Activated CD4-positive, alpha-beta memory T cell treated with anti-CD3 and anti-CD28 coated beads for 36 hours (primary cell): ENCODE results near the gene CLUH. TPM values are rescaled to one million over a fixed set of nuclear protein-coding genes. Genes with fewer than 3 reads are reported as not detected.

Experiments
- CTCF ChIA-PET: fragments of 350-600 bp; sonication (Branson Sonifier 250); formaldehyde crosslinking; loops from one replicate; lab custom pipeline; 2021; ENCODE audit warnings: antibody characterized with exemption, inconsistent platforms; lab: Charles Lee
- POLR2A ChIA-PET: fragments of 350-600 bp; sonication (Branson Sonifier 250); formaldehyde crosslinking; loops from one replicate; lab custom pipeline; 2021; ENCODE audit warnings: antibody characterized with exemption; lab: Charles Lee
- DNase-seq: peaks from one replicate; pipeline ENCODE4 v3.0.0-alpha.2; 2020
- H3K27ac Mint-ChIP-seq: one replicate; pipeline ENCODE4 v1.8.0; 2021; ENCODE audit warnings: mixed read lengths
- H3K27me3 Mint-ChIP-seq: one replicate; pipeline ENCODE4 v1.8.0; 2021; ENCODE audit warnings: mixed read lengths
- H3K36me3 Mint-ChIP-seq: one replicate; pipeline ENCODE4 v1.8.0; 2021; ENCODE audit warnings: mixed read lengths
- H3K4me1 Mint-ChIP-seq: one replicate; pipeline ENCODE4 v1.8.0; 2021; ENCODE audit warnings: low read depth, mixed read lengths
- H3K4me3 Mint-ChIP-seq: one replicate; pipeline ENCODE4 v1.8.0; 2021; ENCODE audit warnings: mild to moderate bottlenecking, mixed read lengths
- H3K9me3 Mint-ChIP-seq: one replicate; pipeline ENCODE4 v1.8.0; 2021; ENCODE audit warnings: mixed read lengths
- intact Hi-C: fragments of 100-400 bp; cut with micrococcal nuclease; formaldehyde crosslinking; loops from one replicate; pipeline ENCODE4 v1.15.1; 2023
- total RNA-seq, 2 experiments: library from RNA; stranded (reverse); gene quantifications; one replicate each; pipeline ENCODE4 v1.2.3, GENCODE V29; 2021

CLUH gene
- total RNA-seq, 2 experiments from 2014 or later: 78.4 to 80.4 TPM

DNA sequence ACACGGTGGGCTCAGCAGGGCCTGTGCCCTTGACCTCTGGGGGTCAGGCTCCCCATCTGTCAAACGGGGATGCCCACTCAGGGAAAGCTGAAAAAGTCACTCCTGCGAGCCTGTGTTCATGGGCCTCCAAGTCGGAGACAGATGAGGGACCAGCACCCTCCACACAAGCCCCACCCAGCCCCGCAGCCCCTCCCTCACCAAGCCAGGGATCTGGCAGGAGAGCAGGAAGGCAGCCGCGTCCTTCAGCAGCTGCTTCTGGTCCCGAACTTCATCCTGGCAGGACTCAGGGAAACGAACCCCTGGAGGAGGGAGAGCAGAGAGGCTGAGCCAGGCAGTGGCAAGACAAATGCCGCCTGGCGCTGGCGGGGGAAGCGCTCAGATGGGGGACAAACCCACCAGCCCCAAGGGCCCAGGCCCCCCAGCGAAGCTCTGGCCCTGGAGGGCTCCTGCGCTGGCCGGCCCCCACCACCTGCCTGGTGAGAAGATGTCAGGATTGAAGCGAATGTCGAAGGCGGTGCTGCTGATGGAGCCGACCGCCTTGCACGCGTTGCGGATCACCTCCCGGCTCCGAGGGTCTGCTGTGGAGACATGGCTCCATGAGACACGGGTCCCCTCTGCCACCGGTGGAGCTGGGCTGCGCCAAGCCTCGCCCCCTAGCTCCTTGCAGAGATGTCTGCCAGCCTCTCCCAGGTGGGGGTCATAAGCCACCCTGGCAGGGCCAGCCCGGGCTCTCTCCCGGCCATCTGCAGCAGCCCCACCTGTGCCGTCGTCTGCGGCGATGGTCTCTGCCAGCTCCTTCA is 15.4 kb downstream of the CLUH start:
- Mint-ChIP-seq H3K27me3 (no peaks in the 10 kb centered on the region), H3K36me3 (peaks cover 4% of the 10 kb centered on the region)

GRCh38 chr17:2695243-2695960 is 16.2 kb downstream of the CLUH start:
- no peak overlapping the region for H3K27ac Mint-ChIP-seq
- H3K36me3 Mint-ChIP-seq: peaks cover 4% of the 10 kb centered on the region
- H3K27me3 Mint-ChIP-seq: no peaks in the 10 kb centered on the region
- no peaks in the 10 kb centered on the region for H3K9me3 Mint-ChIP-seq
- no peak for DNase-seq
- CTCF ChIA-PET: no interaction called here
- no peak overlapping the region for H3K4me3 Mint-ChIP-seq
- no peaks in the 10 kb centered on the region for H3K4me1 Mint-ChIP-seq
- POLR2A ChIA-PET: interaction anchor here (0.7 kb wide), 1 partner anchor 9 kb away, joined by 3 read pairs; no protein-coding TSS in a partner anchor
- intact Hi-C loops: no loop called here

More for the DNA sequence above, 15.4 kb downstream of the CLUH start:
- no peak for DNase-seq
- no peak overlapping the region for H3K27ac Mint-ChIP-seq
- no peaks in the 10 kb centered on the region for H3K9me3 Mint-ChIP-seq
- no peaks in the 10 kb centered on the region for H3K4me1 Mint-ChIP-seq
- ChIA-PET POLR2A (interaction anchor here (0.7 kb wide), 1 partner anchor 9 kb away, joined by 3 read pairs; no protein-coding TSS in a partner anchor), CTCF (no interaction called here)
- no peak overlapping the region for H3K4me3 Mint-ChIP-seq
- intact Hi-C loops: no loop called here

DNA sequence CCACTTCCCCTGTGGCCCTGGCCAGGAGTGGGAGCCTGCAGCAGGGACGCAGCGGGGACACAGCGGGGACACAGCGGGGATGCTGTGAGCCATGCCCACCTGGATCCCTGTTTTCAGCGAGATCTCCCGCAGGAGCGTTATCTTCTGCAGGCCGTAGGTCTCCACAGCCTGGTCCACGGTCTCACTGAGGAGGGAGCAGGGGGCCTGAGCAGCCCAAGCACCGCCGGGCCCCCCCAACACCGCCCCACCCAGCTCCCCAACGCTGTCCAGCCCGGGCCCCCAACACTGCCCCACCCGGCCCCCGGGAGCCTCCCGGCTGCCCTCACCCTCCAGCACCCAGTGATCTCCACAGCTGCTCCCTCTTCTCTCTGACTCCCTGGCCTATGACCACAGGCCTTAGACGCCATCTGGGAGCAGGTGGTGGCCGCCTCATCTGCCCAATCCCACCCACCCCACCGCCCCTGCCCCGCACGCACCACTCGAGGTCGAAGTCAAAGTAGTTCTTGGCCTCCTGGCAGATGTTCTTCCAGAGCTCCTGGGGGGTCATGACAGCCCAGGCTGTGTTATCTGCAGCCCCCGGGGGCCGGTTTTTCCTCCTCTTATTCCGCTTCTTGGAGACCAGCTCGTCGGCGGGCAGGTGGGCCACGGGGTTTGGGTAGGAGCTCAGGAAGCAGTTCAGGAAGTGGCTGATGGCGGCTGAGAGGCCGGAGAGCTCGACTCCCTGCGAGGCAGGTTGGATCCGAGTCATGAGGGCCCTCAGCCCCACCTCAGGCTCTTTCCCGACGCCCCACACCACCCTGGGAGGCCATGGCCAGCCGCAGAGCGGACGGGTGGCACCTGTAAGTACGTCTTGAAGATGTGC is 17.0 kb downstream of the CLUH start:
- Mint-ChIP-seq H3K27ac (no peak overlapping the region), H3K4me3 (no peak overlapping the region), H3K9me3 (no peaks in the 10 kb centered on the region), H3K27me3 (no peaks in the 10 kb centered on the region), H3K4me1 (no peaks in the 10 kb centered on the region), H3K36me3 (peaks cover 4% of the 10 kb centered on the region)
- CTCF ChIA-PET: no interaction called here
- intact Hi-C loops: no loop called here
- POLR2A ChIA-PET: no interaction called here
- no peak for DNase-seq

GRCh38 chr17:2693561-2694380 is 17.8 kb downstream of the CLUH start:
- Mint-ChIP-seq H3K36me3 (peaks cover 4% of the 10 kb centered on the region), H3K4me3 (no peak overlapping the region), H3K4me1 (peaks cover 5% of the 10 kb centered on the region), H3K27ac (no peak overlapping the region), H3K9me3 (no peaks in the 10 kb centered on the region), H3K27me3 (no peaks in the 10 kb centered on the region)
- intact Hi-C loops: no loop called here
- CTCF ChIA-PET: no interaction called here
- POLR2A ChIA-PET: no interaction called here
- DNase-seq: no peak

- POLR2A ChIA-PET: no interaction called here
Measured at GRCh38 chr17:2692781-2693135, 18.8 kb downstream of the CLUH start.

DNA sequence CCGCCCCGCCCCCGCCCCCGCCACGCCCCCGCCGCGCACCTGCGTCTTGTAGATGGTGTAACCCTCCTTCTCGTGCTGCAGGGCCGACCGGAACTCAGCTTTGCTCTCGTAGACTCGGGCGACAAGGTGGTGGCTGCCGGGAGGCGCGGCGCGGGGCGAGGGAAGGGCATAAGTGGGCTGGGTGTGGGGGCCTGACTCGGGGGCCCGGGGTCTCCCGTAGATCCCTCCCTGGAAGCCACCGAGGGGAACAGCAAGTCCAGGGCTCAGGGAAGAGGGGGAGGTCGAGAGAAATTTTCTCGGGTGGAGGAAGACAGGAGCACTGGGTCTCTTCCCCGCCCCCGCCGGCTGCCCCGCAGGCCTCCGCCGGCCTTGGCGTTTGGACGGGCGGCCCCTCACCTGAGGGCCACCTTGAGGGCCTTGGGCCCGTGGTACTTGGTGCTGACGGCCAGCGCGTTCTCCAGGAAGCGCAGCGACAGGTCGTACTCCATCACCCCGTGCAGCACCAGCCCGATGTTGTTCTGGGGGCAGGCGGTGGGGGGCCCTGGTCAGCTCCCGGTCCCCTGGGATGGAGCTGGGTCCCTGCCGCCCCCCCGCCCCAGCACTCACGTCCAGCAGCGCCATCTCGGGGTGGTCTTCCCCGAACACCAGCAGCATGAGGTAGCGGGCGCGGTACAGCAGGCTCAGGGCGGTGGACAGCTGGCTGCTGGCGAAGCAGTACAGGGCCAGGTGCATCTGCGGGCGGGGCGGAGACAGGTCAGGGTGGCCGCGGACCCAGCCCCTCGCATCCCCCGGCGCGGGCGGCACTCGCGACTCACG is 19.4 kb downstream of the CLUH start:
- CTCF ChIA-PET: no interaction called here
- H3K36me3 Mint-ChIP-seq: peaks cover 3% of the 10 kb centered on the region

More at GRCh38 chr17:2692781-2693135, 18.8 kb downstream of the CLUH start:
- Mint-ChIP-seq H3K4me1 (peaks cover 5% of the 10 kb centered on the region), H3K27ac (no peak overlapping the region), H3K9me3 (no peaks in the 10 kb centered on the region), H3K4me3 (no peak overlapping the region), H3K36me3 (peaks cover 3% of the 10 kb centered on the region), H3K27me3 (no peaks in the 10 kb centered on the region)
- intact Hi-C loops: no loop called here
- CTCF ChIA-PET: no interaction called here
- no peak for DNase-seq

DNA sequence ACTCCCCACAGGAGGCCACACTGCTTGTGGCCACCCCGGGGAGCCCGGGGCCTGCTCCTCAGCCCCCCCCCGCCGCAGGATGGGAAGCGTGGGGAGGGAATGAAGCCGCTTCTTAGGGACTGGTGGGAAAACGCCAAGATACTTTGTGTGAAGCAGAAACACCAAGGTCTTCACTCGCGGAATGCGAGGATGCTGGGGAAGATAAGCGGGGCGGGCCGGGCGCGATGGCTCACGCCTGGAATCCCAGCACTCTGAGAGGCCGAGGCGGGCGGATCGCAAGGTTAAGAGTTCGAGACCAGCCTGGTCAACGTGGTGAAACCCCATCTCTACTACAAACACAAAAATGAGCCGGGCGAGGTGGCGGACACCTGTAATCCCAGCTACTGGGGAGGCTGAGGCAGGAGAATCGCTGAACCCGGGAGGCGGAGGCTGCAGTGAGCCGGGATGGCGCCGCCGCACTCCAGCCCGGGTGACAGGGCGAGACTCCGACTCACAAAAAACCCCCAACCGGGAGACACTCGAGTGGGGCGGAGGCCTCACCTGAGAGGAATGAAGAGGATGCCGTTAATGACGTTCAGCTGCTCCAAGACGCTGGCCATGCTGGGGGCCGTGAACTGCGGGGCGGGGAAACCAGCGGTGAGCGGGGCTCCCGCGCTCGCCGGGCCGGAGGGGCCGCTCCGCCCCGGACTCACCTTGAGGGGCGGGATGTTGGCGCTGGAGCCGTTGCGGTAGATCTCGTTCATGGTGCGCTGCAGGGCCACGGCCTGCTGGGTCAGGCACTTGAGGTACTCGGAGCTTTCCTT is 20.3 kb downstream of the CLUH start:
- peak; percentile 8 for DNase-seq
- peaks cover 3% of the 10 kb centered on the region for H3K36me3 Mint-ChIP-seq
- POLR2A ChIA-PET: no interaction called here
- no peak overlapping the region for H3K4me3 Mint-ChIP-seq
- intact Hi-C loops: no loop called here
- CTCF ChIA-PET: no interaction called here
- H3K9me3 Mint-ChIP-seq: no peaks in the 10 kb centered on the region
- H3K27ac Mint-ChIP-seq: no peak overlapping the region
- no peaks in the 10 kb centered on the region for H3K27me3 Mint-ChIP-seq
- H3K4me1 Mint-ChIP-seq: peaks cover 5% of the 10 kb centered on the region

More for the DNA sequence above, 19.4 kb downstream of the CLUH start:
- Mint-ChIP-seq H3K9me3 (no peaks in the 10 kb centered on the region), H3K4me1 (peaks cover 5% of the 10 kb centered on the region), H3K4me3 (no peak overlapping the region), H3K27me3 (no peaks in the 10 kb centered on the region), H3K27ac (no peak overlapping the region)
- POLR2A ChIA-PET: no interaction called here
- intact Hi-C loops: no loop called here
- DNase-seq: no peak

DNA sequence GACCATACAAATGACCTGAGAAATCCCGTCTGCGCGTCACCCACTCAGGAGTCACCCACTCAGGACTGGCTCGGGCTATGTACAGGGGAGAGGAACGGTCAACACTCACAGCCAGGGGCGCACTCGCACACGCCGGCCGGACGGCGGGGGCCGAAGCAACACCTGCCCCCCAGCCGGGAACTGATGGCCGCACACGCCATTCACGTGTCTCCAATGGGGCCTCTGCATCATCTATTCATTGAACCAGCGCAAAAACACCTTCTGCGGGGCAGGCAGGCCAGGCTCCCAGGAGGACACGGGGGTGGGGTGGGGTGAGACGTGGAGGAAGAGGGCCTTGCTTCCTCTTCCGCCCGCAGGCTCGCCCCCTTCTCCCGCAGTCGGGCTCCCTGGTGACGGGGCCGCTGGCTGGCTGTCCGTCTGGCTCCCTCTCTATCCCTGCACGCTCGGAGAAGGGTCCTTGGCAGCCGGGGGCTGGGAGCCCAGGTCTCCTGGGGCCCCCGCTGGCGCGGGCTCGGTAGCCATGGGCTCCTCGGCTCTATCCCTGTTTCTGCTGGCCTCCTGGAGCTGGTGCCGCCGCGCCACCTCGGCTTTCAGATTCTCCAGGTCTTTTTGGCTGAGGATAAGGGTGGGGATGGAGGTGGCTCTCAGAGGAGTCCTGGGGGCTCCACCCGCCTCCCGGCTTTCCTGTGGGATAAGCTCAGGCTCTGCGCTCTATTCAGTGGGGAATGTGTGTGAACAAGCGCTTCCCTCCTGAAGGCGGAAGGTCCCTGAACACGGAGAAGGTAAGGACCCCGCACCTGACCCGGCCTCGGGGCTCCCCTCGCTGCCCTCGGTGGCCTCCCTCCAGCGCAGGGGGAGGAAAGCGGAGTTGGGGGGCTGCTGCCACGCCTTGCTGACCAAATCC is 21.1 kb downstream of the CLUH start:
- H3K36me3 Mint-ChIP-seq: peaks cover 3% of the 10 kb centered on the region
- DNase-seq: peak; percentile 7
- peaks cover 5% of the 10 kb centered on the region for H3K4me1 Mint-ChIP-seq
- H3K27me3 Mint-ChIP-seq: no peaks in the 10 kb centered on the region
- ChIA-PET POLR2A (no interaction called here), CTCF (no interaction called here)
- no peaks in the 10 kb centered on the region for H3K9me3 Mint-ChIP-seq
- H3K4me3 Mint-ChIP-seq: no peak overlapping the region
- no peak overlapping the region for H3K27ac Mint-ChIP-seq
- intact Hi-C loops: no loop called here

DNA sequence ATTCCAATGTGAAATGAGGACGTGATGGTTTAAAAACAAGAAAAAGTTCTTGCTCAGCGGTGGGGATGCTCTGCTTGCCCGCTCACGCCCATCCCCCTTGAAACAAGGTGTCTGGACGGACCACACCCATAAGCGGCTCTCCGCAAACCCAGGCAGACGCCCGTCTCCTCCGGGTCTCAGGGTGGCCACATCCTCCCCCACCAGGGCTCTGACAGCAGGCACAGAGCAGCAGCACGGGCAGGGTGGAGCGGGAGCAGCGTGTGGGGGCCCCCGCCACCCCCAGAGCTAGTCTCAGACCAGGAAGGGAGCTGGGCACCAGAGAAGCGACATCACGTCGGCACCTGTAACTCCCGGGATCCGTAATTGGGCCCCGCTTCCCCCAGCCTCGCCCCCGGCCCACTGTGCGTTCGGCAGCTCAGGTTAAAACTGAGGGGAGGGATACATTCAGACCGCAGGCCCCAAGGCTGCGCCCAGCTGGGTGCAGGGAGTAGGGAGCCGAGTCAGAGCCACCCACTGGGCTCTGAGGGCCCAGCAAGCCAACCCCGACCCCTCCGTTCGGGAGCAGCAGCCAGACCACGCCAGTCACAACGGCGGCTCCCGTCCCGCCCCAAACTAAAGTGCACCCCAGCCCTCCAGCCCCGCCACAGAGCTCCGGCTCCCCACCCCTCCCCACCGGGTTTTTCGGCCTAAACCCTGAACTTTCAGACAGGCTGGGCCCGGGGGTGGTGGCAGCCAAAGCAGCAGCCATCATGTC is 22.0 kb downstream of the CLUH start:
- H3K27me3 Mint-ChIP-seq: no peaks in the 10 kb centered on the region
- POLR2A ChIA-PET: no interaction called here
- CTCF ChIA-PET: no interaction called here

More for the DNA sequence above, 22.0 kb downstream of the CLUH start:
- Mint-ChIP-seq H3K4me1 (peaks cover 5% of the 10 kb centered on the region), H3K4me3 (no peak overlapping the region), H3K27ac (no peak overlapping the region), H3K36me3 (peaks cover 3% of the 10 kb centered on the region), H3K9me3 (no peaks in the 10 kb centered on the region)
- intact Hi-C loops: no loop called here
- DNase-seq: peak; percentile 16
